ENCODE results near the gene YJEFN3.

The YJEFN3 gene

GRCh38 chr19:19498255-19498991 is 30.3 kb upstream of the YJEFN3 start:
- DNase-seq, result no peak

GRCh38 chr19:19499272-19499995 is 29.3 kb upstream of the YJEFN3 start:
- DNase-seq, result no peak

GRCh38 chr19:19500975-19501644 is 27.6 kb upstream of the YJEFN3 start:
- no peak for DNase-seq

GRCh38 chr19:19501798-19502197 is 26.9 kb upstream of the YJEFN3 start:
- no peak for DNase-seq

GRCh38 chr19:19502281-19502680 is 26.4 kb upstream of the YJEFN3 start:
- DNase-seq, result no peak

- DNase-seq, result no peak
These were observed 25.7 kb upstream of the YJEFN3 start for GRCh38 chr19:19502808-19503602.

GRCh38 chr19:19504754-19505668 is 23.7 kb upstream of the YJEFN3 start:
- DNase-seq, result no peak

GRCh38 chr19:19505669-19506326 is 22.9 kb upstream of the YJEFN3 start:
- no peak for DNase-seq

- no peak for DNase-seq
These were observed 22.1 kb upstream of the YJEFN3 start for GRCh38 chr19:19506592-19506991.

- no peak for DNase-seq
These were observed 21.4 kb upstream of the YJEFN3 start for GRCh38 chr19:19507354-19507753.

GRCh38 chr19:19508217-19508616 is 20.5 kb upstream of the YJEFN3 start:
- no peak for DNase-seq

GRCh38 chr19:19510432-19510831 is 18.3 kb upstream of the YJEFN3 start:
- no peak for DNase-seq

- DNase-seq, result no peak
These were observed 15.0 kb upstream of the YJEFN3 start for GRCh38 chr19:19513682-19514081.

- DNase-seq, result peak; percentile 63
These were observed 14.5 kb upstream of the YJEFN3 start for GRCh38 chr19:19514215-19514657.

- no peak for DNase-seq
These were observed 13.7 kb upstream of the YJEFN3 start, which contains the start of gene TSSK6 for GRCh38 chr19:19514881-19515641. Gene TSSK6, minus strand, starts transcription at chr19:19515548. Its CDS starts 121 bp downstream, at chr19:19515427.

- peak; percentile 92 for DNase-seq
These were observed 12.8 kb upstream of the YJEFN3 start, which contains the start of gene NDUFA13 for GRCh38 chr19:19515642-19516519. Gene NDUFA13, plus strand, starts transcription at chr19:19516225. Its CDS starts 14 bp downstream, at chr19:19516239.

- DNase-seq, result no peak
These were observed 11.5 kb upstream of the YJEFN3 start for GRCh38 chr19:19517235-19517619.

GRCh38 chr19:19520989-19521388 is 7.7 kb upstream of the YJEFN3 start:
- no peak for DNase-seq

GRCh38 chr19:19523177-19523576 is 5.5 kb upstream of the YJEFN3 start:
- no peak for DNase-seq

All from fibroblast of upper back skin (primary cell).